Activated CD4-positive, alpha-beta memory T cell treated with anti-CD3 and anti-CD28 coated beads for 36 hours (primary cell): ENCODE data around the gene CRX. TPM values are rescaled to one million over a fixed set of nuclear protein-coding genes. Genes with fewer than 3 reads are reported as not detected.
"Not testable (repeated sequence)": the region's sequence is repeated elsewhere in the genome, so short reads cannot be mapped to it uniquely, and the experiment has no call there.

Experiments
- CTCF ChIA-PET: fragments of 350-600 bp; sonication (Branson Sonifier 250); formaldehyde crosslinking; loops from one replicate; lab custom pipeline; 2021; ENCODE audit warnings: antibody characterized with exemption, inconsistent platforms; lab: Charles Lee
- POLR2A ChIA-PET: fragments of 350-600 bp; sonication (Branson Sonifier 250); formaldehyde crosslinking; loops from one replicate; lab custom pipeline; 2021; ENCODE audit warnings: antibody characterized with exemption; lab: Charles Lee
- DNase-seq: peaks from one replicate; pipeline ENCODE4 v3.0.0-alpha.2; 2020
- H3K27ac Mint-ChIP-seq: one replicate; pipeline ENCODE4 v1.8.0; 2021; ENCODE audit warnings: mixed read lengths
- H3K27me3 Mint-ChIP-seq: one replicate; pipeline ENCODE4 v1.8.0; 2021; ENCODE audit warnings: mixed read lengths
- H3K36me3 Mint-ChIP-seq: one replicate; pipeline ENCODE4 v1.8.0; 2021; ENCODE audit warnings: mixed read lengths
- H3K4me1 Mint-ChIP-seq: one replicate; pipeline ENCODE4 v1.8.0; 2021; ENCODE audit warnings: low read depth, mixed read lengths
- H3K4me3 Mint-ChIP-seq: one replicate; pipeline ENCODE4 v1.8.0; 2021; ENCODE audit warnings: mild to moderate bottlenecking, mixed read lengths
- H3K9me3 Mint-ChIP-seq: one replicate; pipeline ENCODE4 v1.8.0; 2021; ENCODE audit warnings: mixed read lengths
- intact Hi-C: fragments of 100-400 bp; cut with micrococcal nuclease; formaldehyde crosslinking; loops from one replicate; pipeline ENCODE4 v1.15.1; 2023
- total RNA-seq, 2 experiments: library from RNA; stranded (reverse); gene quantifications; one replicate each; pipeline ENCODE4 v1.2.3, GENCODE V29; 2021

Gene CRX
- total RNA-seq, 2 experiments from 2014 or later = not detected

DNA sequence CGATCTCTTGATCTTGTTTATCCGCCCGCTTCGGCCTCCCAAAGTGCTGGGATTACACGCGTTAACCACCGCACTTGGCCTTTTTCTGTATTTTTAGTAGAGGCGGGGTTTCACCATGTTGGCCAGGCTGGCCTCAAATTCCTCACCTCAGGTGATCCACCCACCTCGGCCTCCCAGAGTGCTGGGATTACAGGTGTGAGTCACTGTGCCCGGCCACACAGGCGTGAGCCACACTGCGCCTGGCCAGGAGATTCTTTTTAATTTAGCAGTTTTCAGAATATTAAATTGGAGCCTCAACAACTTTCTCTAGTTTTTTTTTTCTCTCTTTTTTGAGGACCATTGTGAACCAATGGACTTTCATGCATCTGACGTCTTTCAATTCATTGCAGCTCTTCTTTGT is 31.9 kb upstream of the CRX start:
- H3K4me3 Mint-ChIP-seq, H3K9me3 Mint-ChIP-seq, H3K27ac Mint-ChIP-seq, intact Hi-C loops, DNase-seq, H3K4me1 Mint-ChIP-seq, H3K36me3 Mint-ChIP-seq, H3K27me3 Mint-ChIP-seq: not testable (repeated sequence)
- POLR2A ChIA-PET = interaction anchor here (0.6 kb wide), 1 partner anchor 10 kb away, joined by 4 read pairs; no protein-coding TSS in a partner anchor
- CTCF ChIA-PET = interaction anchor here (0.6 to 3.1 kb wide), 9 partner anchors 14 to 83 kb away, joined by 3 to 11 read pairs (median 5); partner anchors contain the start of gene EHD2

DNA sequence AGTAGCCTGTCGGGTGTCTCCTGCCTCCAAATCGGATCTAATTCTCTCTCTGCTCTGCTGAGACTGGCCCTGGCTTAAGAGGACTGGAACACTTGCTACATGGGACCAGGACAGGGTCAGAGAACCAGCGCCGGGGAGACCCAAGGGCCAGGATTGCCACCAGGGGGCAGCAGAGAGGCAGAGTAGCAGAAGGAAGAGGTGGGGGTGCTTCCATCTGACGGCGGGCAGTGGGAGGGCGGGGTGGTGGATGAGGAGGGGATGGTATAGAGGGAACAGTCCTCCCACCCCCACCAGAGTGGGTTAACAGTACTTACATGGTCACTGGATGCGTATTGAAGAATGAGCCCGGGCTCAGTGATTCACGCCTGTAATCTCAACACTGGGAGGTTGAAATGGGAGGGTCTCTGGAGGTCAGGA is 31.3 kb upstream of the CRX start:
- Mint-ChIP-seq H3K4me1 (peaks cover 4% of the 10 kb centered on the region), H3K9me3 (peaks cover 5% of the 10 kb centered on the region), H3K27ac (no peak overlapping the region), H3K4me3 (no peak overlapping the region), H3K36me3 (peaks cover 5% of the 10 kb centered on the region), H3K27me3 (peaks cover 2% of the 10 kb centered on the region)
- POLR2A ChIA-PET = no interaction called here
- intact Hi-C loops = no loop called here
- DNase-seq = peak; percentile 87
- CTCF ChIA-PET = interaction anchor here (0.6 to 3.1 kb wide), 9 partner anchors 15 to 83 kb away, joined by 3 to 11 read pairs (median 5); partner anchors contain the start of gene EHD2

- Mint-ChIP-seq H3K27me3 (peaks cover 5% of the 10 kb centered on the region), H3K36me3 (peaks cover 5% of the 10 kb centered on the region), H3K27ac (no peak overlapping the region), H3K4me3 (no peak overlapping the region), H3K9me3 (peaks cover 5% of the 10 kb centered on the region), H3K4me1 (peaks cover 4% of the 10 kb centered on the region)
- no peak for DNase-seq
- POLR2A ChIA-PET = no interaction called here
- CTCF ChIA-PET = interaction anchor here (0.7 to 1.9 kb wide), 3 partner anchors 49 to 496 kb away, joined by 3 to 4 read pairs (median 3); partner anchors contain the start of gene EHD2
- intact Hi-C loops = no loop called here
These were observed 29.1 kb upstream of the CRX start for GRCh38 chr19:47792616-47793015.

DNA sequence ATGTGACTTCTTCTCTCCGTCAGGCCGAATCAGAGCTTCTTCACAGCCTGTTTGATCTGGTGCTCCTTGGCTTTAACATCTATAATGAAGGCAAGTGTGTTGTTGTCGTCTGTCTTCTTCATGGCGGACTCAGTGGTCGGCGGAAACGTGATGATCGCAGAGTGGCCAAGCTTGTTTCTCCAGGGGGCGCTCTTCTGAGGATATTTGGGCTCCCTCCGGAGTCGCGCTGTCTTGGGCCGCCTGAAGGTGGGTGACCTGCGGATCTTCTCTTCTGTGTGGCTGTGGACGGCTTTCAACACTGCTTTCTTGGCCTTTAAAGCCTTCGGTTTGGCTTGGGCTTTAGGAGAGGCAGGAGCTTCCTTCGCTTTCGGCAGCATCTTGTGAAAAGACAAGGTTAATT is 27.2 kb upstream of the CRX start:
- no peak overlapping the region for H3K4me3 Mint-ChIP-seq
- DNase-seq = no peak
- no peaks in the 10 kb centered on the region for H3K4me1 Mint-ChIP-seq
- ChIA-PET POLR2A (interaction anchor here (0.6 kb wide), 1 partner anchor 12 kb away, joined by 3 read pairs; no protein-coding TSS in a partner anchor), CTCF (interaction anchor here (0.6 to 1.1 kb wide), 2 partner anchors 107 to 735 kb away, joined by 3 to 4 read pairs; no protein-coding TSS in a partner anchor)
- intact Hi-C loops = no loop called here
- H3K9me3 Mint-ChIP-seq = peaks cover 5% of the 10 kb centered on the region
- H3K36me3 Mint-ChIP-seq = no peaks in the 10 kb centered on the region
- no peak overlapping the region for H3K27ac Mint-ChIP-seq
- peaks cover 10% of the 10 kb centered on the region for H3K27me3 Mint-ChIP-seq

DNA sequence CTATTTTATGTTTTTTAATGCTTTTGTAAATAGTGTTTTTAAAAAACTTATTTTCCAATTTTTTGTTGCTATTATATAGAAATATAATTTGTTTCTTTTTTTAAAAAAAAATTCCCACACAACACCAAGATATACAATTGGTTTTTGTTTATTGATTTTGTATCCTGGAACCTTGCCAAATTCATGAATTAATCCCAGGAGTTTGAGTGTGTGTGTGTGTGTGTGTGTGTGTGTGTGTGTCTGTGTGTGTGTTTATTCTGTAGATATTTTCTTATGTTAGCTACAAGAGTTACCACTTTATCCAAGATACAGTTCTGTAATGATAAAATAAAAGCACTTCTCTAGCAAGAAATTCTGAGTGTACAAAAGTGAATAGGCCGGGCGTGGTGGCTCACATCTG is 25.0 kb upstream of the CRX start:
- no peak for DNase-seq
- Mint-ChIP-seq H3K36me3 (peaks cover 2% of the 10 kb centered on the region), H3K4me3 (no peak overlapping the region), H3K9me3 (peaks cover 9% of the 10 kb centered on the region), H3K27me3 (peaks cover 10% of the 10 kb centered on the region), H3K4me1 (no peaks in the 10 kb centered on the region), H3K27ac (no peak overlapping the region)
- POLR2A ChIA-PET = no interaction called here
- CTCF ChIA-PET = no interaction called here
- intact Hi-C loops = no loop called here

GRCh38 chr19:47797996-47798903 is 23.5 kb upstream of the CRX start:
- Mint-ChIP-seq H3K27ac (no peak overlapping the region), H3K27me3 (peaks cover 10% of the 10 kb centered on the region), H3K9me3 (peaks cover 4% of the 10 kb centered on the region), H3K36me3 (peaks cover 2% of the 10 kb centered on the region), H3K4me3 (no peak overlapping the region), H3K4me1 (no peaks in the 10 kb centered on the region)
- ChIA-PET POLR2A (no interaction called here), CTCF (no interaction called here)
- intact Hi-C loops = no loop called here
- no peak for DNase-seq

DNA sequence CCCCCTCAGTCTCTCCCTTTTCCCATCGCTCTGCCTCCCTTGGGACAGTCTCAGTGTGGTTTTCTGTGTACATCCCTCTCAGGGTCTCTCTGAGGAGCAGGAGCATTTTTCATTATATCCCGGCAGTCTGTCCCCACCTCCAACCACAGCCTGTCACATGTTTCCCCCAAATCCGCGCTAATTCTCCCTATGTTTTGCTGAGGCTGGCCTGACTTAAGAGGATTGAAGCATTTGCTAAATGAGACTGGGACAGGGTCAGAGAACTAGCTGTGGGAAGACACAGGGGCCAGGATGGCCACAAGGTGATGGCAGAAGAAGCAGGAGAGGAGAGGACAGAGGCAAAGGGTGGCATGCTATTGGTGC is 22.9 kb upstream of the CRX start:
- H3K27ac Mint-ChIP-seq = no peak overlapping the region
- peaks cover 4% of the 10 kb centered on the region for H3K9me3 Mint-ChIP-seq
- no peaks in the 10 kb centered on the region for H3K4me1 Mint-ChIP-seq
- no peak overlapping the region for H3K4me3 Mint-ChIP-seq
- ChIA-PET CTCF (no interaction called here), POLR2A (no interaction called here)
- DNase-seq = no peak
- H3K36me3 Mint-ChIP-seq = peaks cover 2% of the 10 kb centered on the region
- H3K27me3 Mint-ChIP-seq = peaks cover 10% of the 10 kb centered on the region
- intact Hi-C loops = no loop called here

DNA sequence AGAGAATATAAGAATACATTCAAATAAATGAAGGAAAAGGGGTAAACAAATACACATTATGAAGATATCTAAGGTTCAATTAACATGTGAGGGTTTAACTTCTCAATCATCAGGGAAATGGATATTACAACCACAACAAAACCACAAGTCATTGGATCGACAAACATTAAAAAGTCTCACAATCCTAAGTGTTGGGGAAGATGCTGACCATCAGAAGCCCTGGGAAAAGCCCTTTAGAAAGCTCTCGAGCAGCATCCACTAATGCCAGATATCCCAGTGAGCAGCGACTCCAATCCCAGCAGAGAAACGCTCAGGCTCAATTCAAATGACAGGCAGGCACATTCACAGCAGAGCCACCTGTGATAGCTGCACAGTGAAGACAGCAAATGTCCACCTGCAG is 20.5 kb upstream of the CRX start:
- H3K36me3 Mint-ChIP-seq = peaks cover 2% of the 10 kb centered on the region
- ChIA-PET CTCF (interaction anchor here (1.4 kb wide), 1 partner anchor 27 kb away, joined by 4 read pairs; no protein-coding TSS in a partner anchor), POLR2A (no interaction called here)
- peaks cover 5% of the 10 kb centered on the region for H3K27me3 Mint-ChIP-seq
- H3K4me1 Mint-ChIP-seq = no peaks in the 10 kb centered on the region
- H3K9me3 Mint-ChIP-seq = peaks cover 4% of the 10 kb centered on the region
- no peak overlapping the region for H3K27ac Mint-ChIP-seq
- intact Hi-C loops = no loop called here
- H3K4me3 Mint-ChIP-seq = no peak overlapping the region
- DNase-seq = no peak

DNA sequence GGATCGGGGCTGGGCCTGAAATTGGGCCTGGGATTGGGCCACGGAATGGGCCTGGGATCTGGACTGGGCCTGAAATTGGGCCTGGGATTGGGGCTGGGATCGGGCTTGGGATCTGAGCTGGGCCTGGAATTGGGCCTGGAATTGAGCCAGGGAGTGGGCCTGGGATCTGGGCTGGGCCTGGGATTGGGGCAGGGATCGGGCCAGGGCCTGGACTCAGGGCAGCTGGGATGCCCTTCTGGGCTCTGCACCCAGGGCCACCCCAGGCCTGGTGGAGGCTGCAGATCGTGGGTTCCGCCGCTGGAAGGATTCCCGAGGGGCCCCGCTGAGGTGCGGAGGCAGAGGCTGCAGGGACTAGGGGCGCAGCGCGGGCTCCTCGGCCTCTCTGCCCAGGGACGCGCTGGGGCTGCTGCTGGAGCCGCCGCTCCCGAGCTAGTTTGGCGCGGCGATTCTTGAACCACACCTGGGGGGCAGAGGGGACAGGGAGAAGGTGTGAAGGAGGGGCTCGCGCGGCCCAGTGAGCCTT is 19.2 kb upstream of the CRX start:
- no peak for DNase-seq
- H3K27me3 Mint-ChIP-seq = peaks cover 5% of the 10 kb centered on the region
- CTCF ChIA-PET = no interaction called here
- peaks cover 4% of the 10 kb centered on the region for H3K9me3 Mint-ChIP-seq
- H3K27ac Mint-ChIP-seq = no peak overlapping the region
- H3K4me3 Mint-ChIP-seq = no peak overlapping the region
- no peaks in the 10 kb centered on the region for H3K4me1 Mint-ChIP-seq
- intact Hi-C loops = no loop called here
- POLR2A ChIA-PET = no interaction called here
- H3K36me3 Mint-ChIP-seq = peaks cover 2% of the 10 kb centered on the region

DNA sequence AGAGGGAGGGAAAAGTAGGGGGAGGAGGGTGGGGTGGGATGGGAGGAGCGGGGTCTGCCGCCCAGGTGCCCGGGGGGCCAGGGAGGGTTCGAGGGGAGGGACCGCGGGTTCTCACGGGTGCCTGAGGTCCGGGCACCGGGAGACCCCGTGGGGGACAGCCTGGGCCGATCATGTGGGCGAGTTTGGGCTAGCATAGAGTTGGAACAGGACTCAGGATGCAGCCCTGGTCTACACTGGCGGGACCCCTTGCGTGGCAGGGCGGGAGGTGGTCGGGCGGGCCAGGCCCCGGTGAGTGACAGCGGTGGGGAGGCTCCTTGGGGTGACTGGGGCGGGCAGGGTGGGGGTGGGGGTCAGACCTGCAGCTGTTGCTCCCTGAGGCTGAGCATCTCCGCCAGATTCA is 18.6 kb upstream of the CRX start:
- H3K27me3 Mint-ChIP-seq, H3K36me3 Mint-ChIP-seq, CTCF ChIA-PET, intact Hi-C loops, H3K27ac Mint-ChIP-seq, DNase-seq, H3K4me1 Mint-ChIP-seq, H3K9me3 Mint-ChIP-seq, POLR2A ChIA-PET, H3K4me3 Mint-ChIP-seq: not testable (repeated sequence)

GRCh38 chr19:47803671-47804070 is 18.1 kb upstream of the CRX start:
- H3K4me1 Mint-ChIP-seq, POLR2A ChIA-PET, H3K4me3 Mint-ChIP-seq, H3K9me3 Mint-ChIP-seq, H3K36me3 Mint-ChIP-seq, intact Hi-C loops, CTCF ChIA-PET, H3K27ac Mint-ChIP-seq, DNase-seq, H3K27me3 Mint-ChIP-seq: not testable (repeated sequence)

DNA sequence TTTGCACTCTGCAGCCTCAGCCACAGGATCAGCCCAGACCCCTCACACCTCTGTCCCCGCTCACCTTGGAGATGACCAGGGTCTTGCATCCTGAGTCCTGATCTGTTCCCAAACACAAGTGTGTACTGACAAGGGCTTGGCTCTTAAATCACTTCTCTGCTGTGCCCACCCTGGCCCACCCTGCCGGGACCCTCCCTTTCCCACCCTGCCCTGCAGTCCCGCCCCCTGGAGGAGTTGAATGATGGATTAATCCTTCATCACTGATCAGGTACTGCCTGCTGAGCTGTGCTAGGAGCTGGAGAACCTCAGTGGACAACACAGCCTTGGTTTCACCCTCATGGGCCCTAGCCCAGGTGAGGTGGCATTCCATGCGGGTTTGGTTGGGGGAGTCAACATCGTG is 17.3 kb upstream of the CRX start, which contains the start of gene TPRX1:
TSS of gene TPRX1 (minus strand) at position 101 of the 400 bp plus-strand sequence. CDS start at position 89, 12 bp downstream.
- CTCF ChIA-PET = interaction anchor here (1.0 kb wide), 1 partner anchor 10 kb away, joined by 3 read pairs; no protein-coding TSS in a partner anchor
- intact Hi-C loops, H3K9me3 Mint-ChIP-seq, H3K4me3 Mint-ChIP-seq, POLR2A ChIA-PET, H3K36me3 Mint-ChIP-seq, DNase-seq, H3K4me1 Mint-ChIP-seq, H3K27ac Mint-ChIP-seq, H3K27me3 Mint-ChIP-seq: not testable (repeated sequence)
